ENCODE data around the gene SENP7. TPM values are rescaled to one million over a fixed set of nuclear protein-coding genes. Genes with fewer than 3 reads are reported as not detected.
A peak's percentile ranks its signal among the peaks of the same experiment; 100 is the strongest.

SENP7 gene
- total and polyA plus RNA-seq, 11 donors: 5.3 to 12.0 (median 8.2) TPM

DNA sequence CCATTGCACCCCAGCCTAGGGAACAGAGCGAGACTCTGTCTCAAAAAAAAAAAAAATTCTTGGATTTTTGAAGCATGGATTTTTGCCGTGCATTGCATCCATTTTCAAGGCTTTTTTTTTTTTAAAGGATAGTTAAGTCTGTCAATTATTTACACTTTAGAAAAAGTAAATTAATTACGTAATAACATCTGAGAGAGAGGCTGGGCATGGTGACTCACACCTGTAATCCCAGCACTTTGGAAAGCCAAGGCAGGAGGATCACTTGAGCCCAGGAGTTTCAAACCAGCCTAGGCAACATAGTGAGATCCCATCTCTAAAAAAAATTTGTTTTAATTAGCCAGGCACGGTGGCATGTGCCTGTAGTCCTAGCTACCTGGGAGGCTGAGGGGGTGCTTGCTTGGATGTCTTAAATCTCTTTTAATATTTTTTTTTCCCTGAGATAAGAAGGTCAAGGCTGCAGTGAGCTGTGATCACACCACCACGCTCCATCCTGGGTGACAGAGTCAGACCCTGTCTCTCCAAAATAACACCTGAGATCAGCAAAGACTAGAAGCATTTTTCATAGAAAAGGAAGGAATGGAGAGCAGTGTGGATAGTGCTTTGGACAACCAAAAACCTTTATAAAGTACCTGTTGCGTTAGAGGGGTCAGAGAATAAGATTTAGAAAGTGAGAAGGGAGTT lies 6.8 kb upstream of the SENP7 start:
- Histone ChIP-seq H3K36me3 (no peaks in the 10 kb centered on the region), H3K4me1 (peaks cover 0 to 13% (median 0%) of the 10 kb centered on the region in 12 donors), H3K27me3 (peaks cover 0 to 8% (median 0%) of the 10 kb centered on the region in 9 donors), H3K27ac (no peak overlapping the region), H3K9me3 (no peaks in the 10 kb centered on the region), H3K4me3 (no peak overlapping the region)
- TF ChIP-seq CTCF (IDR thresholded peaks at IDR 0.05): no peak
- no peak for TF ChIP-seq POLR2A (IDR thresholded peaks at IDR 0.05)
- 90 to 92% (median 92%) methylated on average over 6 of the region's 6 CpGs for WGBS, 4 donors
- ATAC-seq (no peak), DNase-seq (no peak)
- intact Hi-C loops (cut with DNase I): loop anchor here in 2 of 10 donors (5.0 to 10.0 kb wide), 2 partner anchors 37 to 45 kb away; partner anchors contain the start of gene TRMT10C (in 1 of the 2)

- intact Hi-C loops (cut with DNase I): loop anchor here in 1 of 10 donors (10.0 kb wide), 1 partner anchor 46 kb away; the partner anchor contains the start of gene TRMT10C
- DNase-seq (no peak), ATAC-seq (no peak)
- peaks cover 0 to 18% (median 4%) of the 10 kb centered on the region in 12 donors for H3K4me1 ChIP-seq
- TF ChIP-seq CTCF (IDR thresholded peaks at IDR 0.05) (no peak), POLR2A (IDR thresholded peaks at IDR 0.05) (no peak)
- peaks cover 0 to 8% (median 0%) of the 10 kb centered on the region in 9 donors for H3K27me3 ChIP-seq
- WGBS, 4 donors: 59 to 83% (median 79%) methylated on average over 3 of the region's 3 CpGs
- H3K9me3 ChIP-seq: no peaks in the 10 kb centered on the region
- H3K4me3 ChIP-seq: no peak overlapping the region
- H3K27ac ChIP-seq: peak overlapping the region in 1 of 12 donors; percentile 66
- no peaks in the 10 kb centered on the region for H3K36me3 ChIP-seq
Observed at GRCh38 chr3:101518421-101518871, 5.4 kb upstream of the SENP7 start.

- Histone ChIP-seq H3K9me3 (no peaks in the 10 kb centered on the region), H3K36me3 (no peaks in the 10 kb centered on the region), H3K27ac (peak overlapping the region; percentile 79 to 98 (median 95)), H3K27me3 (peaks cover 0 to 7% (median 0%) of the 10 kb centered on the region in 9 donors), H3K4me3 (peak overlapping the region; percentile 73 to 95 (median 86)), H3K4me1 (peaks cover 0 to 18% (median 7%) of the 10 kb centered on the region in 12 donors)
- TF ChIP-seq POLR2A (IDR thresholded peaks at IDR 0.05): no peak
- no peak for TF ChIP-seq CTCF (IDR thresholded peaks at IDR 0.05)
- intact Hi-C loops (cut with DNase I): loop anchor here in 9 of 10 donors (2.0 to 10.0 kb wide), 5 partner anchors 47 to 164 kb away; partner anchors contain the start of genes TRMT10C (in 6 of the 9), PCNP (in 4 of the 9) and ZBTB11 (in 1 of the 9)
- 17 to 21% (median 19%) methylated on average over 12 of the region's 12 CpGs for WGBS, 4 donors
- ATAC-seq (peak; percentile 43 to 69 (median 58)), DNase-seq (no peak)
Observed at GRCh38 chr3:101513419-101513986, 491 bp upstream of the SENP7 start.

DNA sequence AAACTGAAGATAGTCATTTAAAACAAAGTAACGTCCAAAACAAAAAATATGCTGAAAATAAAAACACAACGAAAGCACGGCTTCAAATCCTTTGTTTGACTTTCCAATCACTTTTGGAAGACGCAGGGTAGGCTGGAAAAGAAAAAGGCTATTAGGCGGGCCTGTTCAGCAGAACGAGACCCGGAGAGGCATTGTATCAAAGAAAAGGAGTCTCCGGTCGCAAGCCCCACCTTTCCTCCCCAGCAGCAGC lies 691 bp downstream of the SENP7 start:
- 0 to 1% (median 1%) methylated on average over 9 of the region's 9 CpGs for WGBS, 4 donors
- H3K4me3 ChIP-seq: peak overlapping the region; percentile 73 to 95 (median 86)
- peaks cover 0 to 6% (median 0%) of the 10 kb centered on the region in 9 donors for H3K27me3 ChIP-seq
- peak in 3 of 4 donors; percentile 9 to 59 (median 52) for ATAC-seq
- no peaks in the 10 kb centered on the region for H3K9me3 ChIP-seq
- no peak for DNase-seq
- no peak for TF ChIP-seq POLR2A (IDR thresholded peaks at IDR 0.05)
- no peak for TF ChIP-seq CTCF (IDR thresholded peaks at IDR 0.05)
- peaks cover 0 to 18% (median 7%) of the 10 kb centered on the region in 12 donors for H3K4me1 ChIP-seq
- intact Hi-C loops (cut with DNase I): loop anchor here in 9 of 10 donors (2.0 to 10.0 kb wide), 5 partner anchors 48 to 165 kb away; partner anchors contain the start of genes TRMT10C (in 6 of the 9), PCNP (in 4 of the 9) and ZBTB11 (in 1 of the 9)
- H3K27ac ChIP-seq: peak overlapping the region; percentile 79 to 98 (median 95)
- H3K36me3 ChIP-seq: no peaks in the 10 kb centered on the region

Data from heart left ventricle (tissue), 16 donors.